HG02943 (cell line): Measurements from ENCODE around the gene FBXO41.
"Not testable (repeated sequence)": the region's sequence is repeated elsewhere in the genome, so short reads cannot be mapped to it uniquely, and the experiment has no call there.

Source experiments
- ATAC-seq: cut with Tn5 transposase; IDR thresholded peaks from one replicate; pipeline ENCODE4 v1.9.1; 2021; ENCODE audit warnings: mild to moderate bottlenecking, low read depth, moderate library complexity; ENCODE audit not compliant: unreplicated experiment

FBXO41 gene

DNA sequence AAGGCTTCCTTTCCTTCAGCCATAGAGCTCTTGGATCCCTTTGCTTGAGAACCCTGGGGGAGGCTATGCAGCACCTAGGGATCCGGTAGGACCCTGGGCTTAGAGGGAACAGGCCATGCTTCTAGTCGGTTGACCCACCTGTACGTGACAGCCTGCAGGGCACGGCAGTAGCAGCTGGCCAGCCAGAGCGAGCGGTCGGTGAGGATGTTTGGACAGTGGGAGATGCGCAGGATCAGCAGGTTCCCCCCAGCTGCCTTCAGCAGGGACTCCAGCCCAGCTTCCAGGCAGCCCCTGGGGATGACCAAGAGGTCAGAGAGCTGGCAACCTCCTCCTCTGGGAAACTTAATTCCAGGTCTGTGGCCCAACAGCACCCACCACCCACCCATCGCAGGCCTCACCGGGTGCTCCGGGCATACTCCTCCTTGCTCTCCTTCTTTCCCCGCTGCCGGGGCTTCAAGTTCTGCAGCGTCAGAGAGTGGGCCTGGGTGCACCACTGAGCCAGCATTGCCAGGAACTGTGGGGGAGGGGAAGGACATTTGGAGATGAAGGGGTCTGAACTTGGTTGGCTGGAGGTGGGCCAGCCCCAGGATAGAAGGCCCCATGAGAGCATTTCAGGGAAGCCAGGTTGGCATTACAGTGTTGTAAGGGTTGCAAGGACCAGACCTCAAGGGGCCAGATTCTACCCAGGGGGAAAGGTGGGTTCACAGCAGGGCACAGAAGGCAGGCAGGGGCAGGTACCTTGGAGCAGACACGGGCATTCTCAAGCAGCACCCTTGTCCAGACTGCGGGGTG, 20.5 kb downstream of the FBXO41 start:
- no peak for ATAC-seq

DNA sequence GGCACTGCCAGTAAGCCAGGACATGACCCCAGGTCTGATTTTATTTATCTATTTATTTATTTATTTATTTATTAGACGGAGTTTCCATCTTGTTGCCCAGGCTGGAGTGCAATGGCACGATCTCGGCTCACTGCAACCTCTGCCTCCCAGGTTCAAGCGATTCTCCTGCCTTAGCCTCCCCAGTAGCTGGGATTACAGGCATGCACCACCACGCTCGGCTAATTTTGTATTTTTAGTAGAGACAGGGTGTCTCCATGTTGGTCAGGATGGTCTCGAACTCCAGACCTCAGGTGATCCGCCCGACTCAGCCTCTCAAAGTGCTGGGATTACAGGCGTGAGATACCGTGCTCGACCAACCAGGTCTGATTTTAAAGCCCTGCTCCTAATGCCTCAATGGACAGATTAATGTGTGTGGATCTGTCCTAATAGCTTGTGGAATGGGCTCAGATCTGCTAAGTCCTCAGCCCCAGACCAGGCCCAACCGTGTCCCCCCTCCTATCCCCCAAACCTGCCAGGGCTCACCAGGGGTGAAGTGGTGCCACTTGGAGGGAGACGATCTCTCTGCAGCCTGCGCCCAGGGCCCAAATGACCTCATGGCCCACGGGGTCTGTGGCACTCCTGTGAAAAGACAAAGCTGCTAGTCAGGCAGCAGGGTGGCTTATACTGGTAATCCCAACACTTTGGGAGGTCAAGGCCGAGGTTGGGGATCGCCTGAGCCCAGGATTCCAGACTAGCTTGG, 21.4 kb downstream of the FBXO41 start:
- not testable (repeated sequence) for ATAC-seq

DNA sequence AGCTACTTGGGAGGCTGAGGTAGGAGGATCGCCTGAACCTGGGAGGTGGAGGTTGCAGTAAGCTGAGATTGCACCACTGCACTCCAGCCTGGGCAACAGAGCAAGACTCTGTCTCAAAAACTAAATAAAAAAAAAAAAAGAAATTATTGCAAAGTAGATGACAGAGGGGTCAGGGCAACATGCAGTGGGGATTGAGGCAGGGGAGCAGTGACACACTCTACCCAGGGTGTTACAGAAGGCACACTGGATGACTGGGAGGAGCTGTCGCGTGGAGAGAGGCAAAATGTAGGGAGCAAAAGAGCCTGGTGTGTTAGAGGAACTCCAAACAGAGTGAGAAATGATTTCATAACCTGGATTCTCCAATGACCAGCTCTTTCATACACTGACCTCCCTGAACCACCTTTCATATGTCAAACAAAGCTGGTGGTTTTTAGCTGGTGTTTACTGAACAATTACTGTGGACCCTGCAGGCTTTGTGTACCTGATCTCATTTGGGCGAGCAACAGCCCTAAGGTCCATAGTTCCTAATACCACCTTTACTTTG, 22.1 kb downstream of the FBXO41 start:
- no peak for ATAC-seq

DNA sequence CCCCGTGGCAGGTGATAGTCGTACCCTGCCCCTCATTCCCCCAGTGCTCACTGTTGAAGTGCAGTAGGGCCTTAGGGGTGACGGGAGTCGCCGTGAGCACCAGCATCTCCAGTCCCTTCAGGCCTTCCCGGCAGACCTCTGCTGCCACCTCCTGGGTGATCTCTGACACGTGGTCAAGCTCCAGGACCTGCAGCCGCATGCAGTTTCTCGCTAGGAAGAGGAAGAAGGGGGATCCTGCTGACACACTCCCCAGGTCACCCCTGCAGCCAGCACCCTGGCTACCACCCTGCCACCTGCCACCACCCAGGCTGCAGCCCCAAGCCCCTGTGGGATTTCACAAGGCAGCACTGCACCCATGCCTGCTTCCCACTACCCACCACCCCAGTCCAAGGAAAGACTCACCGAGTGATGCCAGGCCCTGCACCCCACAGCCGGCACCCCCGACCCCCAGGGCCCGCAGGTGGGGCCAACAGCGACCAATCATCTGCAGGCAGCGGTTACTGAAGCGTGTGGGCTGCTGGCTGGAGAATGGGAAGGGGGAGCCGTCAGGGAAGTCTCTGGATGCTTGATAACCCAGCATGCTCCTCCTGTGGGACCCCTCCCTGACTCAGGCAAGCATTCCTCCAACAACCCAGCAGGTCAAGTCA, 23.8 kb downstream of the FBXO41 start:
- ATAC-seq: no peak

DNA sequence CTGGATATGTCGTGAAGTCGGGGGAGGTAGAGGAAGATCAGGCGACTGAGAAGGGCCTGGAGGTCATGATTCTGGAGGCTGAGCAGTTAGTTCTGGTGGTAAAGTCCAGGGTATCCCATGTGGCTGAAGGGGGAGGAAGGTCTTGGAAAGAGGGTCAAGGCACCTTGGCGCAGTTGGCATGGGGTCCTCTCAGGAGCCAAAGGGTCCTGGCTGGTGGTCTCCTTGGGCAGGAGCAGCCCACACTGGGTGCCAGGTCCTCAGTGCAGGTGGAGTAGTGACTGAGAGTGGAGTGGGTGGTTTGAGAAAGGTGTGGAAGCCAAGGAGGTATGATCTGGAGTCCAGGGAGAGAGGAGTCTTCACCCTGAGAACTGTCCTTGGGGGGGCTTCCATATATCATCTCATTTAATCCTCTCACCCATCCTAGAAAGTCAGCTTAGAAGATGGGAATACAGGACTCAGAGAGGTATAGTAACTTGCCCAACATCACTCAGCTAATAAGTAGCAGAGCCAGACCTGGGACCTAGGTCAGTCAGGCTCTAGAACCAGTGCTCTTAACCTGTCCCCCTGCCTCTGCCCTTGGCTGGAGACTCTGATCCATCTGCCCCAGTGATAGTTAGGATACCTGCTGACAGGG, 24.5 kb downstream of the FBXO41 start:
- ATAC-seq: no peak

DNA sequence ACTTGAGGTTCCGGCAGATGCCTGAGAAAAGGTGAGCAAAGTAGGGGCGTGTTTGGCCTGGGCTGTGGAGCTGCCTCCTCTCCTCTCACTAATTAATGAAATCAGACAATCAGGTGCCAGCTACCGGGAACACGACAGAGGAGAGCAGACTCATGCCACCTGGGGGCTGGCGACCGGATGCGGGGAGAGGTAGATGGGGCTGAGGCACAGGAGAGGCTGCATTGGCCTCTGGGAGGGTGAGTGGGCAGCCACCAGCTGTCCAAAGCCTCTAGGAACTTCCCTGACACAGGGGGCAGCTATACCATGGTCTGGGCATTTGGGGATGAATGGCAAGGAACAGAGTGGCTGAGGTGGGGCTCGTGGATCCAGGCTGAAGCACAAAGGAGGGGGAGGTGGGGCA, 25.0 kb downstream of the FBXO41 start:
- ATAC-seq: no peak

DNA sequence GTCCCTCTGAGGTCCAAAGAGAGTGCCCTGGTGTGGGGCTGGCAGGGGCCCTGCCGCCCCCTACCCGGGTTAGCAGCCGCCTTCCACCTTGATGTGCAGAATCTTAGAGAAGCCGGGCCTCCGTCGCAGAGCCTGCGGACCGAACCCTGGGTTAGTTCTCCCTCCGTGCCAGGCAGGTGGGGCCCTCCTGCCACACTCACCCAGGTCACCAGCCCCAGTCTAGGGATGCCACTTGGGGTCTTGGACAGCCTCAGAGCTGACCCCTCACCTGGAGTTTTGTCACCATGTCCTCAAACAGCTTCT, 25.4 kb downstream of the FBXO41 start:
- ATAC-seq: no peak

DNA sequence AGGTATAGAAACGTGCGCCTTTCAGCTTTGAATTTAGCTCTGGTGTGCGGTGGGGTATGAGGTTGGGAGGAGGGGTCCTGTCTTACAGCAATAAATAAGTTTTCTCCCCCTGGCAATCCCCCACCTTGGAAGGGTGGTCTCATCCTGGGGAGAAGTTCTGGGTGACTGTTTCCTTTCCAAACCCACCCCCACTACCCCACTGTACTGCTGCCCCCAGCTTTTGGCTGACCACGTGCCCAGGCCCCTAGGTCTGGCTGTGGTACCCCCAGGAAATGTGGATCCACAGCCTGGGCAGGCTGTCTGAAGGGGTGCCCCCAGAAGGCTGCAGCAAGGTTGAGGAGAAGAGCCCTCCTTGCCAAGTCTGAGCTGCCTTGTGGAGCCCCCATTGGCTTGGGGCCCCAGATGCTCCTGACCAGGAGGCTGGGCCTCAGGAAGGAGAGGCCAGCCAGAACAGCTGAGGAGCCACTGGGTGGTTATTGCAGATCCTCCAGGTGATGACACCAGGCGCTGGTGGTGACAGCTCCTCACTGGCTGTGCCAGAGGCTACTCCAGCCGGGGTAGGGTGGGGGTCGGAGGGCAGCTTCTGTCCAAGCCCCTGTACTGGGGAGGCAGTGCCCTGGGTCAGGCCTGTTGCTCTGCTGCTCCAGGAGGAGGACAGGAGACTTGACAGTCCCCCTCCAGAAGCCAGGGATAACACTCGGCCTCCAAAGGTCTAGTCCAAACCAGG, 25.9 kb downstream of the FBXO41 start:
- ATAC-seq: no peak

DNA sequence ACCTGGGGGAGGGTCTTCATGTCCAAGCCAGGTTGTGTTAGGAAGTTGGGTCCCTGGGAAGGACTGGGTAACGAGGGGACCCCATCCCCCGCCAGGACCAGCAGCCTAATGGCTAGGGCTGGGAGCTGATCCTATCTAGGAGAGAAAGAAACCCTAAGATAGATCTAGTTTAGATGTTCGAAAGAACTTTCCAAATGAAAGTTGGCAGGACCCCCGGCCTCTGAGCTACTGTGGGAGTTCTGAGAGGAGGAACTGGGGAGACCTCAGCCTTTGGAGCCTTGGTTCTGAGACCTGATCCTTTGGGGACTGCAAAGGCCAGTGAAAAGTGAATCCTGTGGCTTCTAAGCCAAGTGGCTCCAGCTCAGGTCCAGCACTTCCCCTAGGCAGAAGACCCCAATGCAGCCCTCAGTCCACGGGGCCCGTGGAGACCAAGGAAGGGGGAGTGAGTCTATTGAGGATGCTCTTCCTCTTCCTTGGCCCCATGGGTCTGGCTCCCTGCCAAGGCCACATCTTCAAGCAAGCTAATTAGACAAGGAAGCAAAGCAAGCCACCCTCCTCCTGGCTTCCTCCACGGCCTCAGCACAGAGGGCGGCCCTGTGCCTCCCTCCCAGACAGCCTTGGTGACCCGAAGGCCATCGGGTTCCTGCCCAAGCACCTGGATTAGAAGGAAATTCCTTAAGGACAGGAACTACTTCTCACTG, 26.7 kb downstream of the FBXO41 start:
- no peak for ATAC-seq

DNA sequence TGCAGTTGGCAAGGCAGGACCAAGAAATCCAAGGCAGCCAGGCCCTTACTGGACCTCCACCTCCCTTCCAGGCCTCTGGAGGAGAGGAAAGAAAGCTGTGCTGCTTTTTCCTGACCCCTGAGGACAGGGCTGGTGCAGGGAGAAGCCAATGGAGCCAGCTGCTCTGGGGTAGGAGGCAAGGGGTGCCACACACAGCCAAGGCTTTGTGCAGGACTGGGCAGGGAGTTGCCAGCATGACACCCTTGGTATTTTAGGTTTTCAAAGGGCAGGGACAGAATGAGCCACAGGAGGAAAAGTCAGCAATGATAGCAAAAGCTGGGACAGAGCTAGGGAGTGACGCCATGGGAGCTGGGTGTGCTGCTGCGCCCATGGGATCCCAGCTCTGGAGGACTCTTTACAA, 27.3 kb downstream of the FBXO41 start:
- ATAC-seq: no peak

DNA sequence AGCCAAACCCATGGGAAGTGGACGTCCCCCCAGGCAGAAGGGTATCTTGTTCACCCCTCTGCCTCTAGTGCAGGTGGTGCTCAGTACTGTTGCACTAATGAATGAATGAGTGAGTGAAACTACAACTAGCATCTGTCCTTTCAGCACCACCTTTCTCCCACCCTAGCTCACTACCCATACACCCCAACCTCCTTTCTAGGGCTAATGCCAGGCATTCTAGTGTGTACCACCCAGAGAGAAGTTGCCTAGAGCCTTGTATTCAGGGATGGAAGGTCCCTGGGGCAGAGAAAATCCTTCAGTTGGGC, 27.7 kb downstream of the FBXO41 start:
- no peak for ATAC-seq

DNA sequence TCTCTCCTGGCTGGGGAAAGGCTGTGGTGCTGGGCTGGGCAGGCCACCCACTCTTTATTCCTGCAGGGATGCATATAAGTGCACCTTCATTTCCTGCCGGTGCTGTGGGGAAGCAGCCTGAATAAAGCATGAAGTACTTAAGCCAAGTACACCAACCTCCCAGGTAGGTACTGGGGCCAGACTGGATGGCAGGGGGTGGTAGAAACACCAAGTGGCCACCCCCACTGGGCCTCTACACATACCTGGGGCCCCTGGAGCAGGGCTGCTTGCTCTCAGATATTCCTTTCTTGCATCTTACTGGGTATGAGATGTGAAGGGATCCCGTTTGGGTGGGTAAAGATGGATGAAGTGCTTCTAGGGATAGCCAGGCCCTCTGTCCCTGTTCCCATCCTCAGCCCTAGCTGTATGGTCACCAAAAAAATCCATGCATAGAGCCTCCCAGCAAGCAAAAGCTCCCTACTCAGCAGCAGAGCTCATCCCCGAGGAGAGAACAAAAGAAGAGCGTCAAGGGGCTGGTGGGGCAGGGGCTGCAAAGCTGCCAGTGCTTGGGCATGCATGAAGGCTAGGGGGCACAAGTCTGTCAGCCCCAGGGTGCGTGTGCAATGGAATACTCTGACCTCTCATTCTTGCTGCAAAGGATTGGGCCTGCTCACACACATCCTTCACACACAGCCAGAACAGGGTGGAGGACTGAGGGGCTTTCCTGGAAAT, 28.2 kb downstream of the FBXO41 start:
- no peak for ATAC-seq

DNA sequence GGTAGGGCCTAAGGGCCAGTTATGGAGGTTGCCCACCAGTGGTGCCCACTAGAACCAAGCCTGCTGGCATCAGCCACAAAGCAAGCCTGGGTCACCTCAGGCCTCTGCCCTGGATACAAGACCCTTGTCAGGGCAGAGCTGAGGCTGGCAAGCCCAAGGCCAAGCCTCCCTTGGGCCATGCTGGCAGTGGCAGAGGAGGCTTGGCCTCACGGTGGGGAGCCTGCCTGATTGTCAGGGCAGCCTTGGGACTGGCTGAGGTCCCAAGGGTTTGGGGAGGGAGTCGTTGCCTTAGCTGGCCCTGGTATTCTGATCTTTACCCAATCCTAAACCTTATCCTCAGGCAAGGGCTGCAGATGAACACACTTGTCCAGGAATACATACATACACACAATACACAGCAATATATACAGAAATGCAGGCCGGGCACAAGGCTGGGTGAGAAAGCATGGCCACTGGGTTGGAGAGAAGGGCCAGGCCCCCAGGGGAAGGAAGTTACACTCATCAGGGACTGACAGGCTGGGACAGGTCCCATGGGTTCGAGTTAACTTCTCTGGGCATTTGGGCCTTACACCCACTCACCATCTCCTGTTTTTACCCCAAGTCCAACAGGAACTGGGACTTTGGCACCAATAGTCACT, 29.2 kb downstream of the FBXO41 start:
- no peak for ATAC-seq

DNA sequence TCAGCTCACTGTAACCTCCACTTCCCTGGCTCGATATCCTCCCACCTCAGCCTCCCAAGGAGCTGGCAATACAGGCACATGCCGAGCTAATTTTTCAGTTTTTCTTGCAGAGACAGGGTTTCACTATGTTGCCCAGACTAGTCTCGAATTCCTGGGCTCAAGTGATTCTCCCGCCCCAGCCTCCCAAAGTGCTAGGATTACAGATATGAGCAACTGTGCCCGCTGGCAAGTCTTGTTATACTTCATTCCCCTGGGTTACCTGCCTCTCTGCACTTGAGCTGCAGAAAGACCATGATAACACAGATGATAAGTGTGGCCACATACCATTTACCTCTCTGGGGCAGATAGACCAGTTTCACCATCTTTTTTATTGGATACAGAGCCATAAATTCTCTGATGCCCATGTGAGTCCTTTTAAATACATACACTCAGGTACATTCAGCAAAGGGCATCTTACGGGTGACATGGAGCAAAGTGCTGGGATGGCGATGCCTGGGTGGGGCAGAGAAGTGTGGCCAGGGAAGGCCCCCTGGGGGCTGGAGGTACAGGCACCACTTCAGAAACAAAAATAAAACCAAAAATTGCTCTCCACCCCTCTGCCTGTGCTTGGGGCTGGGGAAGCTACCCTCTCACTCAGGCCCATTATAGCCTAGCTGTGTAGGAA, 29.8 kb downstream of the FBXO41 start:
- no peak for ATAC-seq

DNA sequence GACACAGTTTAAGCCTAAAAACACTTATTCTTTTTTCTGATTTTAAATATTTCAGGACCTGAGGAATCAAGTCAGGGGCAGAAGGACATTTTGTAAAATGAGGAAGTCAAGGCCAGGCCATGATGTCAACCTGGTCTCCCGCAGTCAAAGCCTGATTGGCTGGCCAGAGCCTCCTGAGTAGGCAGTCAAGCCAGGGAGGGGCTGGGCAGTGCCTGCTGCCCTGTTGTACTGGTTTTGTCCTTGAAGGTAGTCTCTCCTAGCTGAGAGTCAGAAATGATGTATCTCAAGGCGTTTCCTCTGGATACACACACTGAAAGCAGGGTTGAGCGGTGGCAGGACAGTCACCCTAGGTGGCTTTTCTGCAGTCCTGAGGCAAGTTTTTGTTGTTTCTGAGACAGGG, 30.4 kb downstream of the FBXO41 start:
- no peak for ATAC-seq

DNA sequence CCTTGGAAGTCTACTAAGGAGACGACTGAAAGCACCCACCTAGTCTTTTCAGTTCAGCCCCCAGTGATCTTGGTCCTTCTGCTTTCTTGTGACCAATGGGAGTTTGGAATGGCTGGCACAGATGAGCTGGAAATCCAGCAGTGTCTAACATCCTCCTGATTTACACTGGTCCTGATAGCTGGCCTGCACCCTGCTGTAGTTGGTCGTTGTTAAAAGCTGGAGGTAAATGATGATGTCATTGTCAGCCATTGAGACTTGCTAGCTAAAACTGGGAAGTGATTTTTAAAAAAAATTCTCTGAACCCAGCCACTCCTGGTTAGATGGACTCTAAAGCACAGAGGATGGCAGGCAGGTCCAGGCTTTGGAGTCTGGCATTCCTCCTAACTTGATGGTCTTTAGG, 30.9 kb downstream of the FBXO41 start:
- ATAC-seq: no peak

DNA sequence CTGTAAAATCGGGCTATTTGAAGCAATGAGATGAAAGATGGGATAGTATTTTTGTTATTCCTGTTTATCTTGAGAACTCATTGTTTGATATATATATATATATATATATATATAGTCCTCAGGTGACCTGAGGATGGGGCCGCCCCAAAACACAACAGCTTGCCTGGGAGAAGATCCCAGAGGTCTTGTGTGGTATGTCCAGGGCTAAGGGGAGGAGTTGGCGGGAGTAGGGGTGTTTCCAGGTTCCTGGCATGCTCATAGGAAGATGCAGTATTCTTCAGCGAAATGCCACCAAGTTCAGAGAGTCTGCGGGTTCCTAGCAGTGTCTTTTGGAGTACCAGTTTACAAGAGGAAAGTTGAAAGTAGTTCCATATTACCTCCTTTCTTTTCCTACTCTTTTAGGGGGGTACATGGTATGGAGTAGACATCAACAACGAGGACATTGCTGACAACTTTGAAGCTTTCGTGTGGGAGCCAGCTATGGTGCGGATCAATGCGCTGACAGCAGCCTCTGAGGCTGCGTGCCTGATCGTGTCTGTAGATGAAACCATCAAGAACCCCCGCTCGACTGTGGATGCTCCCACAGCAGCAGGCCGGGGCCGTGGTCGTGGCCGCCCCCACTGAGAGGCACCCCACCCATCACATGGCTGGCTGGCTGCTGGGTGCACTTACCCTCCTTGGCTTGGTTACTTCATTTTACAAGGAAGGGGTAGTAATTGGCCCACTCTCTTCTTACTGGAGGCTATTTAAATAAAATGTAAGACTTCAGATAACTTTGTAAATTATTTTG, 31.8 kb downstream of the FBXO41 start:
- ATAC-seq: no peak
